K562 (cell line): Measurements from ENCODE around the gene PRXL2A. TPM values are rescaled to one million over a fixed set of nuclear protein-coding genes. Genes with fewer than 3 reads are reported as not detected.

Experiments
- ATAC-seq: fragments of 200-7000 bp; cut with Tn5 transposase; 3 replicates; pipeline ENCODE4 v1.9.1; 2020; ENCODE audit warnings: moderate library complexity
- BruUV-seq: library from RNA; stranded (reverse); fragments of 400-500 nt; replicated peaks from 2 replicates; lab custom pipeline; 2021; lab: Mats Ljungman, UMichigan
- CTCF ChIA-PET: fragments of 300-600 bp; formaldehyde crosslinking; extraction: SDS; loops from one replicate; lab custom pipeline; 2021; ENCODE audit warnings: low intra/inter-chr PET ratio; lab: Yijun Ruan, JAX
- POLR2A ChIA-PET: fragments of 300-600, 350-650 bp; sonication (Branson Sonifier 250); formaldehyde crosslinking; extraction: SDS; loops from one replicate; lab custom pipeline; 2021; ENCODE audit warnings: antibody characterized with exemption, inconsistent platforms; lab: Yijun Ruan, JAX
- DNase-seq, 4 experiments: peaks; one replicate each; pipeline versions ENCODE4 v3.0.0 to v3.0.0-alpha.2; 2011 to 2018; ENCODE audit warnings: low spot score in 3 of 4, mixed read lengths in 3 of 4; ENCODE audit errors: extremely low read depth in 1 of 4
- FAIRE-seq: peaks from 2 replicates; lab custom pipeline; 2011; peaks lifted over from hg19 to GRCh38; lab: Jason Lieb, UNC
- H2AFZ ChIP-seq: 2 replicates; pipeline ENCODE4 v1.6.0; 2011; ENCODE audit warnings: low read depth, low read length, control low read depth, inconsistent platforms
- H3K27ac ChIP-seq: fragments of 200-600 bp; 3 replicates; pipeline ENCODE4 v1.8.0; 2011; ENCODE audit warnings: low read depth, mild to moderate bottlenecking, control low read depth, inconsistent platforms, low read length, moderate library complexity, mixed read lengths; ENCODE audit errors: extremely low read depth
- H3K27me3 ChIP-seq, 2 experiments: fragments of 300-600 bp in 1 of 2; 2 replicates in 1 of 2; 3 replicates in 1 of 2; pipeline versions ENCODE4 v1.6.0 to v1.8.0; 2011; ENCODE audit warnings: inconsistent platforms in 2 of 2, low read length in 2 of 2, mild to moderate bottlenecking in 1 of 2, mixed read lengths in 1 of 2, moderate library complexity in 1 of 2; ENCODE audit not compliant: control insufficient read depth in 2 of 2, insufficient read depth in 2 of 2
- H3K36me3 ChIP-seq: fragments of 300-600 bp; 3 replicates; pipeline ENCODE4 v1.8.0; 2011; ENCODE audit warnings: mild to moderate bottlenecking, low read length, inconsistent platforms; ENCODE audit not compliant: control insufficient read depth, insufficient read depth
- H3K4me1 ChIP-seq, 2 experiments: fragments of 200-600 bp in 1 of 2; replicated peaks in 1 of 2; 2 replicates in 1 of 2; 3 replicates in 1 of 2; pipeline versions ENCODE4 v1.5.1 to v1.8.0; 2011; ENCODE audit warnings: inconsistent platforms in 2 of 2, low read length in 2 of 2, mild to moderate bottlenecking in 1 of 2, mixed read lengths in 1 of 2, moderate library complexity in 1 of 2; ENCODE audit not compliant: control insufficient read depth in 2 of 2, insufficient read depth in 2 of 2
- H3K4me2 ChIP-seq: 2 replicates; pipeline ENCODE4 v1.6.1; 2011; ENCODE audit warnings: low read length, control low read depth, inconsistent platforms, mixed read lengths; ENCODE audit not compliant: insufficient read depth
- H3K4me3 ChIP-seq: fragments of 200-600 bp; sonication (generic), shearing (Covaris generic); 2 replicates; pipeline ENCODE4 v1.5.1; 2016; ENCODE audit warnings: control low read depth, inconsistent platforms
- H3K79me2 ChIP-seq: fragments of 200-600 bp; 3 replicates; pipeline ENCODE4 v1.8.0; 2011; ENCODE audit warnings: low read length, inconsistent platforms; ENCODE audit not compliant: control insufficient read depth, insufficient read depth
- H3K9ac ChIP-seq, 2 experiments: 2 replicates each; pipeline versions ENCODE4 v1.6.0 to v1.6.1; 2011; ENCODE audit warnings: low read depth in 2 of 2, low read length in 2 of 2, control low read depth in 1 of 2, inconsistent platforms in 1 of 2, mild to moderate bottlenecking in 1 of 2, mixed read lengths in 1 of 2; ENCODE audit not compliant: insufficient read depth in 1 of 2
- H3K9me1 ChIP-seq: one replicate; pipeline ENCODE4 v1.6.0; 2011; ENCODE audit warnings: inconsistent platforms, mild to moderate bottlenecking, low read length, moderate library complexity; ENCODE audit not compliant: control insufficient read depth, insufficient read depth
- H3K9me3 ChIP-seq: replicated peaks from 2 replicates; pipeline ENCODE4 v1.5.1; 2011; ENCODE audit warnings: low read depth, low read length, inconsistent platforms; ENCODE audit not compliant: control insufficient read depth, insufficient read depth
- H4K20me1 ChIP-seq: replicated peaks from 2 replicates; pipeline ENCODE4 v1.6.1; 2011; ENCODE audit warnings: low read length, inconsistent platforms, mixed read lengths; ENCODE audit not compliant: control insufficient read depth, insufficient read depth
- CEBPB ChIP-seq: fragments of 450-650 bp; IDR thresholded peaks from 2 replicates; pipeline ENCODE4 v1.6.1; 2016; ENCODE audit warnings: missing genetic modification characterization, missing compliant biosample characterization
- FIP1L1 ChIP-seq: fragments of 200-400 bp; formaldehyde crosslinking; IDR thresholded peaks from 2 replicates; pipeline ENCODE4 v1.6.1; 2018; ENCODE audit warnings: mild to moderate bottlenecking, low read depth, low read length; ENCODE audit not compliant: poor library complexity, severe bottlenecking
- HDAC2 ChIP-seq: fragments of 450-650 bp; IDR thresholded peaks from 2 replicates; pipeline ENCODE4 v1.6.1; 2016; ENCODE audit warnings: mild to moderate bottlenecking
- MAFG ChIP-seq: fragments of 450-650 bp; conservative IDR thresholded peaks from 2 replicates; pipeline ENCODE4 v1.6.1; 2016; ENCODE audit warnings: missing genetic modification characterization, missing compliant biosample characterization
- NR2C2 ChIP-seq, 2 experiments: fragments of 200-800 bp in 1 of 2; sonication (Bioruptor generic) in 1 of 2; sonication (generic) in 1 of 2; formaldehyde crosslinking in 1 of 2; IDR thresholded peaks; 2 replicates each; pipeline versions ENCODE4 v1.6.1 to v1.8.0; 2016 to 2022; ENCODE audit warnings: mild to moderate bottlenecking in 1 of 2, missing compliant biosample characterization in 1 of 2, missing genetic modification characterization in 1 of 2, missing genetic modification reagents in 1 of 2
- NUFIP1 ChIP-seq: fragments of 450-650 bp; IDR thresholded peaks from 2 replicates; pipeline ENCODE4 v1.6.1; 2018; ENCODE audit not compliant: partially characterized antibody
- PHB ChIP-seq: fragments of 250-450 bp; sonication (Bioruptor Pico); IDR thresholded peaks from 2 replicates; pipeline ENCODE4 v1.5.0; 2021
- RB1 ChIP-seq: fragments of 450-650 bp; IDR thresholded peaks from 2 replicates; pipeline ENCODE4 v1.6.1; 2017; ENCODE audit warnings: low read depth, mild to moderate bottlenecking
- SIRT6 ChIP-seq: IDR thresholded peaks from one replicate; pipeline ENCODE4 v1.6.1; 2012; ENCODE audit warnings: low read depth, mild to moderate bottlenecking, control low read depth, inconsistent platforms, low read length, moderate library complexity
- WHSC1 ChIP-seq: IDR thresholded peaks from one replicate; pipeline ENCODE4 v1.6.1; 2012; ENCODE audit warnings: low read length, control low read depth, inconsistent platforms
- ZNF311 ChIP-seq: fragments of 250-450 bp; sonication (Bioruptor Pico); IDR thresholded peaks from 2 replicates; pipeline ENCODE4 v1.4.0; 2020; ENCODE audit warnings: mild to moderate bottlenecking, moderate library complexity
- ZNF316 ChIP-seq: fragments of 450-650 bp; IDR thresholded peaks from 2 replicates; pipeline ENCODE4 v1.6.1; 2016
- ZNF77 ChIP-seq: fragments of 250-450 bp; sonication (Bioruptor Pico); IDR thresholded peaks from 2 replicates; pipeline ENCODE4 v1.5.0; 2020
- ZZZ3 ChIP-seq: fragments of 450-650 bp; IDR thresholded peaks from 2 replicates; pipeline ENCODE4 v1.6.1; 2016; ENCODE audit warnings: antibody characterized with exemption, mild to moderate bottlenecking, moderate library complexity
- WGBS: fragments of 100-300 bp; shearing (Covaris generic); methylation state at CpG from one replicate; pipeline ENCODE4 v1.1.6; 2016; ENCODE audit warnings: low coverage, mixed read lengths; ENCODE audit not compliant: insufficient coverage; ENCODE audit errors: missing lambda C conversion rate; 5-methylcytosine and 5-hydroxymethylcytosine counted together
- in situ Hi-C: fragments of 300-500 bp; cut with MboI; formaldehyde crosslinking; loops from 4 replicates; pipeline ENCODE4 v1.15.0; 2018; ENCODE audit warnings: inconsistent platforms, mixed read lengths
- intact Hi-C: fragments of 100-400 bp; cut with micrococcal nuclease; formaldehyde crosslinking; loops from 2 replicates; pipeline ENCODE4 v1.14.2; 2022
- polyA plus RNA-seq, 8 experiments: library from polyadenylated mRNA; depleted of rRNA in 4 of 8; stranded (reverse) in 5 of 8; unstranded in 3 of 8; fragments of >200 nt; fragmentation: Nextera tagmentation in 2 of 8; fragmentation: Illumina TruSeq in 1 of 8; extraction: Ambion mirVana in 2 of 8; extraction: Trizol in 1 of 8; gene quantifications; 2 replicates each; pipeline versions ENCODE4 v1.2.1 to v1.2.3, GENCODE V29; 2011 to 2014; ENCODE audit warnings: inconsistent platforms in 1 of 8, missing spikeins in 1 of 8
- total RNA-seq, 7 experiments: library from RNA; depleted of rRNA in 6 of 7; stranded (reverse); fragments of >200 nt in 6 of 7; fragmentation: Illumina TruSeq in 2 of 7; extraction: Trizol in 2 of 7; gene quantifications; 2 replicates each; pipeline versions ENCODE4 v1.2.1 to v1.2.3, GENCODE V29; 2011 to 2021; ENCODE audit warnings: low replicate concordance in 1 of 7
- TF ChIP-seq, protein P1 (sequence below), 2 experiments: IDR thresholded peaks in 1 of 2; conservative IDR thresholded peaks in 1 of 2; 2 replicates each; pipeline ENCODE4 v1.6.1; 2016; ENCODE audit warnings: low read depth in 2 of 2, mild to moderate bottlenecking in 1 of 2, missing compliant biosample characterization in 1 of 2, missing genetic modification characterization in 1 of 2, moderate library complexity in 1 of 2
- TF ChIP-seq, protein P2 (sequence below), 2 experiments: fragments of 450-650 bp in 1 of 2; sonication (generic) in 1 of 2; formaldehyde crosslinking; conservative IDR thresholded peaks; 2 replicates each; pipeline versions ENCODE4 v1.4.0 to v1.8.1; 2020 to 2022; ENCODE audit warnings: mild to moderate bottlenecking in 1 of 2, missing genetic modification reagents in 1 of 2
- TF ChIP-seq, protein P3 (sequence below): fragments of 250-450 bp; sonication (Bioruptor Pico); IDR thresholded peaks from 2 replicates; pipeline ENCODE4 v1.5.0; 2021

The PRXL2A gene
- total and polyA plus RNA-seq, 9 of the 15 experiments (the other 6 are each of a cell fraction or from before 2014, with no cell fraction given), result 0.14 to 1.2 (median 0.75) TPM

GRCh38 chr10:80461208-80462183 is 53.1 kb downstream of the PRXL2A start:
- no peak for ATAC-seq
- H3K9me3 ChIP-seq, result no peaks in the 10 kb centered on the region
- H3K4me2 ChIP-seq, result peak overlapping the region; percentile 27; the same call in 1 of the 2 replicates
- ChIA-PET CTCF (no interaction called here), POLR2A (interaction anchor here (1.0 to 1.2 kb wide), 2 partner anchors 9 to 35 kb away, joined by 3 to 5 read pairs; no protein-coding TSS in a partner anchor)
- H3K4me3 ChIP-seq, result no peak overlapping the region
- in situ Hi-C loops (no loop called here), intact Hi-C loops (no loop called here)
- 0 out of 3 replicates have a peak overlapping the region, but pooled peaks have one; percentile 5 for H3K27ac ChIP-seq
- peaks cover 3% of the 10 kb centered on the region for H3K9me1 ChIP-seq
- H3K27me3 ChIP-seq, result no peaks in the 10 kb centered on the region
- BruUV-seq, result no TSS peak
- DNase-seq, result no peak
- 70% methylated on average over 8 of the region's 8 CpGs for WGBS
- H3K9ac ChIP-seq, result peak overlapping the region in 1 of 2 experiments; percentile 83; a peak in 1 of 4 replicates
- FAIRE-seq, result no peak
- H3K36me3 ChIP-seq, result peaks cover 42% of the 10 kb centered on the region
- H3K4me1 ChIP-seq, result peaks cover 79 to 90% of the 10 kb centered on the region in 2 experiments
- peaks cover 23% of the 10 kb centered on the region for H4K20me1 ChIP-seq
- peaks cover 99% of the 10 kb centered on the region for H3K79me2 ChIP-seq
- no peak overlapping the region for H2AFZ ChIP-seq
- TF ChIP-seq ZZZ3, result no peak
- no peak for TF ChIP-seq RB1
- no peak for TF ChIP-seq ZNF77
- TF ChIP-seq SIRT6, result no peak
- TF ChIP-seq MAFG (tag), result no peak
- peak; percentile 52 for TF ChIP-seq CEBPB (tag)
- TF ChIP-seq PHB (CRISPR knock-in tag), result no peak
- TF ChIP-seq, protein P1, sequence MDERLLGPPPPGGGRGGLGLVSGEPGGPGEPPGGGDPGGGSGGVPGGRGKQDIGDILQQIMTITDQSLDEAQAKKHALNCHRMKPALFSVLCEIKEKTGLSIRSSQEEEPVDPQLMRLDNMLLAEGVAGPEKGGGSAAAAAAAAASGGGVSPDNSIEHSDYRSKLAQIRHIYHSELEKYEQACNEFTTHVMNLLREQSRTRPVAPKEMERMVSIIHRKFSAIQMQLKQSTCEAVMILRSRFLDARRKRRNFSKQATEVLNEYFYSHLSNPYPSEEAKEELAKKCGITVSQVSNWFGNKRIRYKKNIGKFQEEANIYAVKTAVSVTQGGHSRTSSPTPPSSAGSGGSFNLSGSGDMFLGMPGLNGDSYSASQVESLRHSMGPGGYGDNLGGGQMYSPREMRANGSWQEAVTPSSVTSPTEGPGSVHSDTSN (CRISPR knock-in tag; IDR thresholded peaks at IDR 0.05; ENCODE audit: low read depth), result no peak
- TF ChIP-seq, protein P1 (tag; conservative IDR thresholded peaks at IDR 0.05; ENCODE audit: low read depth), result no peak
- no peak for TF ChIP-seq HDAC2
- no peak for TF ChIP-seq FIP1L1
- TF ChIP-seq, protein P2, sequence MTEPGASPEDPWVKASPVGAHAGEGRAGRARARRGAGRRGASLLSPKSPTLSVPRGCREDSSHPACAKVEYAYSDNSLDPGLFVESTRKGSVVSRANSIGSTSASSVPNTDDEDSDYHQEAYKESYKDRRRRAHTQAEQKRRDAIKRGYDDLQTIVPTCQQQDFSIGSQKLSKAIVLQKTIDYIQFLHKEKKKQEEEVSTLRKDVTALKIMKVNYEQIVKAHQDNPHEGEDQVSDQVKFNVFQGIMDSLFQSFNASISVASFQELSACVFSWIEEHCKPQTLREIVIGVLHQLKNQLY (CRISPR knock-in tag; conservative IDR thresholded peaks at IDR 0.05), result no peak
- TF ChIP-seq NR2C2 (CRISPR knock-in tag; IDR thresholded peaks at IDR 0.05), result no peak
- no peak for TF ChIP-seq NR2C2 (tag; IDR thresholded peaks at IDR 0.05)
- no peak for TF ChIP-seq ZNF316
- TF ChIP-seq WHSC1, result no peak
- no peak for TF ChIP-seq NUFIP1
- TF ChIP-seq ZNF311 (CRISPR knock-in tag), result no peak
- TF ChIP-seq, protein P3, sequence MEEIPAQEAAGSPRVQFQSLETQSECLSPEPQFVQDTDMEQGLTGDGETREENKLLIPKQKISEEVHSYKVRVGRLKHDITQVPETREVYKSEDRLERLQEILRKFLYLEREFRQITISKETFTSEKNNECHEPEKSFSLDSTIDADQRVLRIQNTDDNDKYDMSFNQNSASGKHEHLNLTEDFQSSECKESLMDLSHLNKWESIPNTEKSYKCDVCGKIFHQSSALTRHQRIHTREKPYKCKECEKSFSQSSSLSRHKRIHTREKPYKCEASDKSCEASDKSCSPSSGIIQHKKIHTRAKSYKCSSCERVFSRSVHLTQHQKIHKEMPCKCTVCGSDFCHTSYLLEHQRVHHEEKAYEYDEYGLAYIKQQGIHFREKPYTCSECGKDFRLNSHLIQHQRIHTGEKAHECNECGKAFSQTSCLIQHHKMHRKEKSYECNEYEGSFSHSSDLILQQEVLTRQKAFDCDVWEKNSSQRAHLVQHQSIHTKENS (CRISPR knock-in tag), result no peak
